CD4-positive, alpha-beta T cell treated with Interleukin-17A for 4 hours (primary cell): ENCODE results near the gene GCN1.
A peak's percentile ranks its signal among the peaks of the same experiment; 100 is the strongest.

Source experiments
- DNase-seq: peaks from one replicate; pipeline ENCODE4 v3.0.0-alpha.2; 2020; ENCODE audit warnings: mixed read lengths

GCN1 gene

GRCh38 chr12:120136093-120136770 is 58.3 kb downstream of the GCN1 start:
- DNase-seq = no peak

DNA sequence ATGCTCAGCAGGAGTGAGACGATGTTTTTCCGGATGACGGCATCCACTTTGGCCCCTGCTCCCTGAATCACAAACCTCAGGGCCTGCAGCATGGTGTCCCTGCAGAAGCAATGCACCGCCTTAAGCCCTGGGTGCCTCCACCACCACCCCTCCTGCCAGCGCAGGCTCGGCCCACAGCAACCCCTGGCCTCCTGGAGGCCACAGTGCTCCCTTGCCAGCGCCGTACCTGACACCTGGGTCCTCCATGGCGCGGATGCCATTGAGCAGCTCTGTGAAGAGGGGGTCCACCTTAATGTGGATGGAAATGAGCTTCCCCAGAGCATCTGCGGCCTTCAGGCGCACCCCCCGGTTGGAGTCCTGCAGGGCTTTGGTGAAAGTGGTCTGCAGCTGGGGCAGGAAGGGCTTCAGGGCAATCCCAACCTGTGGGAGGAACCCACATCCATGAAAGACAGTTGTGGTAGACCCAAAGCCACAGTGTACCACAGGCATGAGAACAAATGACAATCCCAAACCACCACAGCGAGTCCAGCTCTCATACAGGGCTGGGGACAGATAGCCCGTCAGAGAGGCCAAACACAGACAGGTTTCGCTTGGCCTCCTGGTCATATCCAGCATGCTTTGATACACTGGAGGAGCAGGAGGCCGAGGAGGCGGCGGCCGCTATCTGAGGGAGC is 60.1 kb downstream of the GCN1 start:
- no peak for DNase-seq

DNA sequence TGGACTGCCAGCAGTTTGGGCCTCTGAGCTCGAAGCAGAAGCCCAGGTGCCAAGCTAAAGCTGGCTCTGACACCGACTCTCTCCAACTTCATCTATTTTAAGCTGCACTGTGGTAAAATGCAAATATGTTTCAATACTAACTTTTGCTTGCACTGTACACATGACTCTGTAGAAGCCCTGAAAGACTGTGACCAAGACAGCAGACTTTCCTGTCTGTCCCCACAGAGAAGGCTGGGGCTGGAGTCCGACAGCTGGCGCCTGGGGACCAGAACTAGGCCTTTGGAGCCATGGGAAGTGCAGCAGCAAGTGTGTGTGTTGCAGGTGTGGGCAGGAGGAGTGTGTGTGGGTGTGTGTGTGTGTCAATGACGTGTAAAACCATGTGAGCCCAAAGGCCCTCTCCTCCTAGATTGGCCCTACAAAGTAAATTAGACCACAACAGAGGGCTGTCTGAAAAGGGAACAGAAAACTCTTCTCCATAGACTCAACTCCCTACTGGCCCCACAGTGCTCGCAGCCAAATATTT is 61.6 kb downstream of the GCN1 start:
- no peak for DNase-seq

- DNase-seq = no peak
Observed at GRCh38 chr12:120132054-120132836, 62.3 kb downstream of the GCN1 start.

- DNase-seq = no peak
Observed at GRCh38 chr12:120131116-120131515, 63.4 kb downstream of the GCN1 start.

- DNase-seq = no peak
Observed at GRCh38 chr12:120130011-120130410, 64.5 kb downstream of the GCN1 start.

DNA sequence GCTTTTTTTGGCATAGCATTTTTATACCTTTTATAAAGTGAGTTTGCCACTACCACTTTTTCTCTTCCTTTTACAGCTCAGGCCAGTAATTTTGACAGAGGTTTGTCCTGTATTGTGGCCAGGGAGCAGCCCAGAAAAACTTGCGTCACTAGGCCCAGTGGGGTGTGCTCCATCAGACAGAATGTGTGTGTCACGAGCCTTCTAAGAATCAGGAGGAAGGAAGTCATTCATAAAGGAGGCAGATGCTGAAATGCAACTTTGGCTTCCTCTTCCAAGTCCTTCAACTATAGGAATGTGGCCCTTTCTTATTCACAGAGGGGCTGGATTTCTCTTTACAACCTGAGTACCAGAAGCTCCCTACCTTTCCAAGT is 67.9 kb downstream of the GCN1 start:
- no peak for DNase-seq

- DNase-seq = no peak
Observed at GRCh38 chr12:120125792-120126634, 68.5 kb downstream of the GCN1 start.

GRCh38 chr12:120125029-120125428 is 69.5 kb downstream of the GCN1 start:
- DNase-seq = no peak

GRCh38 chr12:120121766-120122293 is 72.7 kb downstream of the GCN1 start:
- no peak for DNase-seq

- DNase-seq = no peak
Observed at GRCh38 chr12:120121343-120121742, 73.2 kb downstream of the GCN1 start.

DNA sequence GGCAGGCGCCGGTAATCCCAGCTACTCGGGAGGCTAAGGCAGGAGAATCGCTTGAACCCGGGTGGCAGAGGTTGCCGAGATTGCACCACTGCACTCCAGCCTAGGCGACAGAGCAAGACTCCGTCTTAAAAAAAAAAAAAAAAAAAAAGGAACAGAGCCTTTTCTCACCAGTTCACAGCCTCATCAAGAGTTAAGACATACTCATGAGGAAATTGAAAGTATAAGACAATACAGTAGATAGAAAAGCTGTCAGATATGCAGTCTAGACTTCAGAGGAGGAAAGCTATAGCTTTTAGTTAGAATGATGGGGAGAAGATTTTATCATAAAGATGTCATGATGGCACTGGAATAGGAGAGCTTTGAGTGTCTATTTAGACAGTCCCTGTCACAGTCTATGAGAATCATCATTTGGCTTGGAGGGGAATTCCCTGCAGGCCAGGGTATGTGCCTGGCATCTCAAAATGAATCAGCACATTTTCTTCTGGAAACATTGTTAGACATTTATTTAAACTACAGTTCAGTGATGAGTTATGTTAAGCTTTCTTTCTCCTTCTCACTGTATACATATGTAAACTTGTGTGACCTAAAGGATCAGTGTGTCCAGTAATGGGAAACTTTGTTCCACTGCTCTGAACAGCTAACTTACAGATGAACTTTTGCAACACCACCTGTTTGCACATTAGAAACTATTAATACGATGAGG is 75.1 kb downstream of the GCN1 start:
- DNase-seq = no peak

GRCh38 chr12:120118321-120119061 is 76.0 kb downstream of the GCN1 start:
- no peak for DNase-seq

DNA sequence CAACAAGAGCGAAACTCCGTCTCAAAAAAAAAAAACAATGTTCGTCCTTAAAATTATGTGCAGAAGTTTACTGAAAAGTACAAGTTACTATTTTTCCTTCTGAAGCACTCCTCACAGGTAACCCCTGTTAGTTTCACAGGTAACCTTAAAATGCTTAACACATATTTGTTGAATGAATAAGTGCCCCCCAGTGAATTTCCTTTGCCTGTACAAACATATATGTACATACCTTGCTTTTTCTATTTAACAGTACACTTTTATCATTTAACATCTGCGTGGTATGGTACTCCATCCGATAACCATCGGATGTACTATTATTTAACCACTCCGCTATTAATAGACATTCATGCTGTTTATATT is 76.6 kb downstream of the GCN1 start:
- DNase-seq = no peak

GRCh38 chr12:120116792-120117651 is 77.5 kb downstream of the GCN1 start:
- peak; percentile 98 for DNase-seq

GRCh38 chr12:120116441-120116791 is 78.1 kb downstream of the GCN1 start, which contains the start of gene RAB35:
Gene RAB35 (minus strand): TSS chr12:120116753. CDS start chr12:120116650, 103 bp downstream.
- DNase-seq = no peak

GRCh38 chr12:120115692-120116440 is 78.6 kb downstream of the GCN1 start:
- no peak for DNase-seq

GRCh38 chr12:120115066-120115465 is 79.4 kb downstream of the GCN1 start:
- DNase-seq = no peak
